GM23338 (cell line): ENCODE measurements around the gene USP6NL. TPM values are rescaled to one million over a fixed set of nuclear protein-coding genes. Genes with fewer than 3 reads are reported as not detected.

Experiments
- ATAC-seq: fragments of 200-7000 bp; cut with Tn5 transposase; 3 replicates; pipeline ENCODE4 v1.9.1; 2020
- DNase-seq: peaks from one replicate; pipeline ENCODE4 v3.0.0-alpha.2; 2015; ENCODE audit warnings: low spot score
- H2AFZ ChIP-seq: fragments of 200-600 bp; sonication (generic); 2 replicates; pipeline ENCODE4 v1.8.0; 2016; ENCODE audit warnings: antibody characterized with exemption, mild to moderate bottlenecking, moderate library complexity
- H3F3A ChIP-seq: fragments of 200-600 bp; sonication (generic); replicated peaks from 2 replicates; pipeline ENCODE4 v1.8.0; 2017; ENCODE audit warnings: antibody characterized with exemption, mixed run types, low read depth
- H3K27ac ChIP-seq: fragments of 200-600 bp; sonication (generic); 2 replicates; pipeline ENCODE4 v1.6.1; 2016; ENCODE audit warnings: low read depth
- H3K27me3 ChIP-seq: fragments of 200-600 bp; sonication (generic); 2 replicates; pipeline ENCODE4 v1.8.0; 2016; ENCODE audit warnings: mild to moderate bottlenecking, mixed run types, moderate library complexity; ENCODE audit not compliant: insufficient read depth
- H3K36me3 ChIP-seq: fragments of 200-600 bp; sonication (generic); 2 replicates; pipeline ENCODE4 v1.8.0; 2016; ENCODE audit warnings: mild to moderate bottlenecking; ENCODE audit not compliant: insufficient read depth
- H3K4me1 ChIP-seq: fragments of 200-600 bp; sonication (generic); 2 replicates; pipeline ENCODE4 v1.8.0; 2016; ENCODE audit warnings: mild to moderate bottlenecking, moderate library complexity; ENCODE audit not compliant: insufficient read depth
- H3K4me2 ChIP-seq: fragments of 200-600 bp; sonication (generic); 2 replicates; pipeline ENCODE4 v1.7.1; 2017; ENCODE audit warnings: mixed run types
- H3K4me3 ChIP-seq: fragments of 200-600 bp; sonication (generic); 2 replicates; pipeline ENCODE4 v1.6.1; 2016; ENCODE audit warnings: mixed run types
- H3K79me2 ChIP-seq: fragments of 200-600 bp; sonication (generic); replicated peaks from 2 replicates; pipeline ENCODE4 v1.8.0; 2017; ENCODE audit warnings: mild to moderate bottlenecking; ENCODE audit not compliant: insufficient read depth
- H3K9me2 ChIP-seq: fragments of 200-600 bp; sonication (generic); 2 replicates; pipeline ENCODE4 v1.8.0; 2017; ENCODE audit not compliant: insufficient read depth
- H4K20me1 ChIP-seq: fragments of 200-600 bp; sonication (generic); replicated peaks from 2 replicates; pipeline ENCODE4 v1.8.0; 2017; ENCODE audit warnings: mild to moderate bottlenecking; ENCODE audit not compliant: insufficient read depth
- H3K27ac Mint-ChIP-seq: 2 replicates; pipeline ENCODE4 v1.8.0; 2020; ENCODE audit warnings: inconsistent platforms, mild to moderate bottlenecking, moderate library complexity, mixed read lengths
- H3K27me3 Mint-ChIP-seq: 3 replicates; pipeline ENCODE4 v1.8.0; 2022; ENCODE audit warnings: low read depth, mild to moderate bottlenecking, moderate library complexity, mixed read lengths, inconsistent platforms; ENCODE audit not compliant: insufficient read depth, poor library complexity
- H3K36me3 Mint-ChIP-seq: 3 replicates; pipeline ENCODE4 v1.8.0; 2021; ENCODE audit warnings: low read depth, mild to moderate bottlenecking, inconsistent platforms, moderate library complexity, mixed read lengths
- H3K4me1 Mint-ChIP-seq: 3 replicates; pipeline ENCODE4 v1.8.0; 2020; ENCODE audit warnings: mild to moderate bottlenecking, inconsistent platforms, mixed read lengths
- H3K4me3 Mint-ChIP-seq: 3 replicates; pipeline ENCODE4 v1.8.0; 2021; ENCODE audit warnings: moderate library complexity, mild to moderate bottlenecking, inconsistent platforms, mixed read lengths
- H3K9me3 Mint-ChIP-seq: 3 replicates; pipeline ENCODE4 v1.8.0; 2020; ENCODE audit warnings: moderate library complexity, mild to moderate bottlenecking, inconsistent platforms, mixed read lengths
- CREB1 ChIP-seq: fragments of 250-450 bp; sonication (Bioruptor Pico); IDR thresholded peaks from 2 replicates; pipeline ENCODE4 v1.5.0; 2020; ENCODE audit warnings: low read depth, mild to moderate bottlenecking, moderate library complexity
- EZH2 ChIP-seq: fragments of 200-600 bp; sonication (generic); IDR thresholded peaks from one replicate; pipeline ENCODE4 v1.8.0; 2017; ENCODE audit warnings: antibody characterized with exemption, mild to moderate bottlenecking, low read depth; ENCODE audit not compliant: unreplicated experiment
- EZH2phosphoT487 ChIP-seq: fragments of 200-600 bp; sonication (generic); IDR thresholded peaks from one replicate; pipeline ENCODE4 v1.8.1; 2018; ENCODE audit warnings: antibody characterized with exemption; ENCODE audit not compliant: unreplicated experiment
- NANOG ChIP-seq: IDR thresholded peaks from 2 replicates; pipeline ENCODE4 v1.6.1; 2016; ENCODE audit warnings: antibody characterized with exemption, borderline replicate concordance
- polyA plus RNA-seq: library from polyadenylated mRNA; unstranded; fragments of >200 nt; fragmentation: Nextera tagmentation; extraction: Ambion mirVana; gene quantifications from 2 replicates; pipeline ENCODE4 v1.2.1, GENCODE V29; 2016
- total RNA-seq: library from RNA; depleted of rRNA; stranded (reverse); fragments of >200 nt; shearing (Covaris generic); gene quantifications from 2 replicates; pipeline ENCODE4 v1.2.3, GENCODE V29; 2014
- TF ChIP-seq, protein P1 (sequence below), 2 experiments: fragments of 200-600 bp in 1 of 2; sonication (generic) in 1 of 2; conservative IDR thresholded peaks; 2 replicates each; pipeline versions ENCODE4 v1.5.1 to v1.6.1; 2016 to 2017; ENCODE audit warnings: antibody characterized with exemption in 2 of 2, low read depth in 2 of 2, mild to moderate bottlenecking in 2 of 2, moderate library complexity in 1 of 2
- TF ChIP-seq, protein P2 (sequence below): IDR thresholded peaks from one replicate; pipeline ENCODE4 v1.6.1; 2018; ENCODE audit warnings: antibody characterized with exemption; ENCODE audit not compliant: unreplicated experiment

USP6NL gene
- total and polyA plus RNA-seq, 2 experiments from 2014 or later = 8.1 to 29.7 TPM

GRCh38 chr10:11454958-11455566 is 156.4 kb downstream of the USP6NL start:
- Histone ChIP-seq H3K4me3 (no peak overlapping the region), H3K79me2 (no peaks in the 10 kb centered on the region), H3K36me3 (no peaks in the 10 kb centered on the region), H3F3A (no peaks in the 10 kb centered on the region), H3K9me2 (no peaks in the 10 kb centered on the region), H3K27ac (no peak overlapping the region), H3K4me2 (no peak overlapping the region), H4K20me1 (no peaks in the 10 kb centered on the region), H3K27me3 (no peaks in the 10 kb centered on the region), H2AFZ (no peak overlapping the region), H3K4me1 (no peaks in the 10 kb centered on the region)
- H3K4me1 Mint-ChIP-seq = peaks cover 13% of the 10 kb centered on the region
- DNase-seq = peak; percentile 64
- no peaks in the 10 kb centered on the region; the same call in 2 of the 3 replicates for H3K36me3 Mint-ChIP-seq
- peak; percentile 87 for ATAC-seq
- TF ChIP-seq, protein P1, sequence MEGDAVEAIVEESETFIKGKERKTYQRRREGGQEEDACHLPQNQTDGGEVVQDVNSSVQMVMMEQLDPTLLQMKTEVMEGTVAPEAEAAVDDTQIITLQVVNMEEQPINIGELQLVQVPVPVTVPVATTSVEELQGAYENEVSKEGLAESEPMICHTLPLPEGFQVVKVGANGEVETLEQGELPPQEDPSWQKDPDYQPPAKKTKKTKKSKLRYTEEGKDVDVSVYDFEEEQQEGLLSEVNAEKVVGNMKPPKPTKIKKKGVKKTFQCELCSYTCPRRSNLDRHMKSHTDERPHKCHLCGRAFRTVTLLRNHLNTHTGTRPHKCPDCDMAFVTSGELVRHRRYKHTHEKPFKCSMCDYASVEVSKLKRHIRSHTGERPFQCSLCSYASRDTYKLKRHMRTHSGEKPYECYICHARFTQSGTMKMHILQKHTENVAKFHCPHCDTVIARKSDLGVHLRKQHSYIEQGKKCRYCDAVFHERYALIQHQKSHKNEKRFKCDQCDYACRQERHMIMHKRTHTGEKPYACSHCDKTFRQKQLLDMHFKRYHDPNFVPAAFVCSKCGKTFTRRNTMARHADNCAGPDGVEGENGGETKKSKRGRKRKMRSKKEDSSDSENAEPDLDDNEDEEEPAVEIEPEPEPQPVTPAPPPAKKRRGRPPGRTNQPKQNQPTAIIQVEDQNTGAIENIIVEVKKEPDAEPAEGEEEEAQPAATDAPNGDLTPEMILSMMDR (conservative IDR thresholded peaks at IDR 0.05; ENCODE audit: low read depth in 2 of 2) = peak; percentile 52 to 68
- TF ChIP-seq CREB1 (CRISPR knock-in tag) = no peak
- TF ChIP-seq EZH2phosphoT487 = no peak
- no peak for TF ChIP-seq EZH2
- TF ChIP-seq, protein P2, sequence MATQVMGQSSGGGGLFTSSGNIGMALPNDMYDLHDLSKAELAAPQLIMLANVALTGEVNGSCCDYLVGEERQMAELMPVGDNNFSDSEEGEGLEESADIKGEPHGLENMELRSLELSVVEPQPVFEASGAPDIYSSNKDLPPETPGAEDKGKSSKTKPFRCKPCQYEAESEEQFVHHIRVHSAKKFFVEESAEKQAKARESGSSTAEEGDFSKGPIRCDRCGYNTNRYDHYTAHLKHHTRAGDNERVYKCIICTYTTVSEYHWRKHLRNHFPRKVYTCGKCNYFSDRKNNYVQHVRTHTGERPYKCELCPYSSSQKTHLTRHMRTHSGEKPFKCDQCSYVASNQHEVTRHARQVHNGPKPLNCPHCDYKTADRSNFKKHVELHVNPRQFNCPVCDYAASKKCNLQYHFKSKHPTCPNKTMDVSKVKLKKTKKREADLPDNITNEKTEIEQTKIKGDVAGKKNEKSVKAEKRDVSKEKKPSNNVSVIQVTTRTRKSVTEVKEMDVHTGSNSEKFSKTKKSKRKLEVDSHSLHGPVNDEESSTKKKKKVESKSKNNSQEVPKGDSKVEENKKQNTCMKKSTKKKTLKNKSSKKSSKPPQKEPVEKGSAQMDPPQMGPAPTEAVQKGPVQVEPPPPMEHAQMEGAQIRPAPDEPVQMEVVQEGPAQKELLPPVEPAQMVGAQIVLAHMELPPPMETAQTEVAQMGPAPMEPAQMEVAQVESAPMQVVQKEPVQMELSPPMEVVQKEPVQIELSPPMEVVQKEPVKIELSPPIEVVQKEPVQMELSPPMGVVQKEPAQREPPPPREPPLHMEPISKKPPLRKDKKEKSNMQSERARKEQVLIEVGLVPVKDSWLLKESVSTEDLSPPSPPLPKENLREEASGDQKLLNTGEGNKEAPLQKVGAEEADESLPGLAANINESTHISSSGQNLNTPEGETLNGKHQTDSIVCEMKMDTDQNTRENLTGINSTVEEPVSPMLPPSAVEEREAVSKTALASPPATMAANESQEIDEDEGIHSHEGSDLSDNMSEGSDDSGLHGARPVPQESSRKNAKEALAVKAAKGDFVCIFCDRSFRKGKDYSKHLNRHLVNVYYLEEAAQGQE = no peak
- H3K4me3 Mint-ChIP-seq = no peak overlapping the region
- H3K9me3 Mint-ChIP-seq = peaks cover 3% of the 10 kb centered on the region; the same call in 1 of the 3 replicates
- peaks cover 14% of the 10 kb centered on the region for H3K27me3 Mint-ChIP-seq
- no peak overlapping the region for H3K27ac Mint-ChIP-seq

GRCh38 chr10:11454160-11454559 is 157.3 kb downstream of the USP6NL start:
- Mint-ChIP-seq H3K27ac (no peak overlapping the region), H3K36me3 (no peaks in the 10 kb centered on the region; the same call in 2 of the 3 replicates), H3K4me1 (peaks cover 16% of the 10 kb centered on the region), H3K4me3 (no peak overlapping the region; the same call in 2 of the 3 replicates), H3K27me3 (peaks cover 16% of the 10 kb centered on the region), H3K9me3 (peaks cover 3% of the 10 kb centered on the region; the same call in 1 of the 3 replicates)
- Histone ChIP-seq H2AFZ (no peak overlapping the region), H3K4me1 (no peaks in the 10 kb centered on the region), H3K9me2 (no peaks in the 10 kb centered on the region), H3K4me2 (no peak overlapping the region), H3K27me3 (no peaks in the 10 kb centered on the region), H4K20me1 (no peaks in the 10 kb centered on the region), H3K36me3 (no peaks in the 10 kb centered on the region), H3K4me3 (no peak overlapping the region), H3F3A (no peaks in the 10 kb centered on the region), H3K79me2 (no peaks in the 10 kb centered on the region), H3K27ac (no peak overlapping the region)
- ATAC-seq (no peak), DNase-seq (no peak)
- TF ChIP-seq, protein P2 = no peak
- TF ChIP-seq NANOG = no peak
